GM10248 (cell line): Measurements from ENCODE around the gene ADAMTS5.

ENCODE experiments used
- CTCF ChIA-PET: fragments of 300-600 bp; sonication (Branson Sonifier 250); formaldehyde crosslinking; extraction: SDS; loops from one replicate; lab custom pipeline; 2021; ENCODE audit warnings: antibody characterized with exemption; lab: Yijun Ruan, JAX
- POLR2A ChIA-PET: fragments of 350-650 bp; sonication (Branson Sonifier 250); formaldehyde crosslinking; extraction: SDS; loops from one replicate; lab custom pipeline; 2020; ENCODE audit warnings: antibody characterized with exemption; lab: Yijun Ruan, JAX
- DNase-seq: peaks from one replicate; pipeline ENCODE4 v3.0.0; 2012; ENCODE audit errors: extremely low spot score
- TF ChIP-seq, protein P1 (sequence below): IDR thresholded peaks from 2 replicates; pipeline ENCODE4 v1.5.1; 2012; ENCODE audit warnings: mild to moderate bottlenecking, low read depth; ENCODE audit errors: extremely low read depth, missing control alignments, control extremely low read depth

Gene ADAMTS5

DNA sequence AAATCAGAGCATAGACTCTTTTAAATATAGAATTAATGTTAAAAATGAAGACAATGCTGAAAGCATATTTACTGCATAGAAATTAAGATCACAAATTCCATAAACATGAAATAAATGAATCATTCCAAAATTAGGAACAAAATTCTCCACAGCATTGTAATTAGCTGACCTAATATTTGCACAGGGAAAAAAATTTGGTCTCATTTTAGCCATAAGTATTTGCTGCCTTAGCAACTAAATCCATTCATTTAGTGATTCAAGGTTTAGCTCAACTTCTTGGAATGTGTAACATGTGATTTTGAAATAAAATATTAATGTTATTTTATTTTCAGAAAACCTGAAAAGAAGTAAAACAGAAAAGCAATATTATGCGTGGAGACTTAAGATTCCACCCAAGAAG, 25.5 kb downstream of the ADAMTS5 start:
- TF ChIP-seq, protein P1, sequence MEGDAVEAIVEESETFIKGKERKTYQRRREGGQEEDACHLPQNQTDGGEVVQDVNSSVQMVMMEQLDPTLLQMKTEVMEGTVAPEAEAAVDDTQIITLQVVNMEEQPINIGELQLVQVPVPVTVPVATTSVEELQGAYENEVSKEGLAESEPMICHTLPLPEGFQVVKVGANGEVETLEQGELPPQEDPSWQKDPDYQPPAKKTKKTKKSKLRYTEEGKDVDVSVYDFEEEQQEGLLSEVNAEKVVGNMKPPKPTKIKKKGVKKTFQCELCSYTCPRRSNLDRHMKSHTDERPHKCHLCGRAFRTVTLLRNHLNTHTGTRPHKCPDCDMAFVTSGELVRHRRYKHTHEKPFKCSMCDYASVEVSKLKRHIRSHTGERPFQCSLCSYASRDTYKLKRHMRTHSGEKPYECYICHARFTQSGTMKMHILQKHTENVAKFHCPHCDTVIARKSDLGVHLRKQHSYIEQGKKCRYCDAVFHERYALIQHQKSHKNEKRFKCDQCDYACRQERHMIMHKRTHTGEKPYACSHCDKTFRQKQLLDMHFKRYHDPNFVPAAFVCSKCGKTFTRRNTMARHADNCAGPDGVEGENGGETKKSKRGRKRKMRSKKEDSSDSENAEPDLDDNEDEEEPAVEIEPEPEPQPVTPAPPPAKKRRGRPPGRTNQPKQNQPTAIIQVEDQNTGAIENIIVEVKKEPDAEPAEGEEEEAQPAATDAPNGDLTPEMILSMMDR, result no peak
- DNase-seq, result no peak
- ChIA-PET CTCF (interaction anchor here (0.9 to 1.6 kb wide), 4 partner anchors 9 to 81 kb away, joined by 3 to 5 read pairs (median 4); no protein-coding TSS in a partner anchor), POLR2A (no interaction called here)

GRCh38 chr21:26939601-26940111, 27.2 kb downstream of the ADAMTS5 start:
- TF ChIP-seq, protein P1, result no peak
- POLR2A ChIA-PET, result no interaction called here
- no peak for DNase-seq
- CTCF ChIA-PET, result interaction anchor here (0.7 kb wide), 1 partner anchor 9 kb away, joined by 3 read pairs; no protein-coding TSS in a partner anchor

DNA sequence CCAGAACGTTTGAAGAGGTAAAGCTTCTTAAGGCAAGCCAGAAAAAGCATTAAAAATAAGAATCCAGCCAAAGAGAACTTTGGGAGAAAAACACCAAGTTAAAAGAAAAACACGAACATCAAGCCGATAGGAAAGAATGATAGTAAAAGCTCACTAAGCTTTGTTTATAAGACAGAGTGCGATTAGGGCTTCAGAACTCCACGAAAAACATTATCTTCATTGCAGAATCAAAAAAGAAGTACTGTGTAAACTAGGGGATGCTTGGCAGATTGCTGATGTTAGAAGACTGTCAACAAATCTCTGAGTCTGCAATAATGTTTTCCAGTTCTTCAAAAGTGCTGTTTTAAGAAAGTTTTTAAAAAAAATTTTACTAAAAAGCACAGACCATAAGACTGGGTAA, 30.2 kb downstream of the ADAMTS5 start:
- ChIA-PET CTCF (interaction anchor here (1.6 to 1.7 kb wide), 2 partner anchors 12 to 21 kb away, joined by 4 to 5 read pairs; no protein-coding TSS in a partner anchor), POLR2A (no interaction called here)
- TF ChIP-seq, protein P1, result no peak
- no peak for DNase-seq

DNA sequence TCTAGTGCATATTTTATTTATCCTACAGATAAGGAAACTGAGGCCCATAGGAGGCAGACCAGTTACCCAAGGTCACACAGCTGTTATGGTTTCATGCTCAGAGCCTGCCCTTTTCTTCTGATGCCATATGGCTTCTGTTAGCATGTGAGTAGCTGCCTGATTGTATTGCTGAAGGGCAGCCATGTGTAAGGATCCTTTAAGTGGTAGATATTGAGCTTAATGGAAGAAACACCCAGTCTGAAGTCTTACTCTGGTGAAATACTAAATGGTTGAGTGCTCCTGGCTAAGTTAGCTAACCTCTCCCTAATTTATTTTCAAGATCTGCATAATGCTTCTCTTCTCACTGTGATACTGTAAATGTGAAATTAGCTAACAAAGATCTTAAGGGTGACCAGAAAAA, 30.9 kb downstream of the ADAMTS5 start:
- ChIA-PET CTCF (interaction anchor here (0.8 to 1.6 kb wide), 2 partner anchors 17 to 20 kb away, joined by 3 to 4 read pairs; no protein-coding TSS in a partner anchor), POLR2A (no interaction called here)
- DNase-seq, result no peak
- TF ChIP-seq, protein P1, result no peak

DNA sequence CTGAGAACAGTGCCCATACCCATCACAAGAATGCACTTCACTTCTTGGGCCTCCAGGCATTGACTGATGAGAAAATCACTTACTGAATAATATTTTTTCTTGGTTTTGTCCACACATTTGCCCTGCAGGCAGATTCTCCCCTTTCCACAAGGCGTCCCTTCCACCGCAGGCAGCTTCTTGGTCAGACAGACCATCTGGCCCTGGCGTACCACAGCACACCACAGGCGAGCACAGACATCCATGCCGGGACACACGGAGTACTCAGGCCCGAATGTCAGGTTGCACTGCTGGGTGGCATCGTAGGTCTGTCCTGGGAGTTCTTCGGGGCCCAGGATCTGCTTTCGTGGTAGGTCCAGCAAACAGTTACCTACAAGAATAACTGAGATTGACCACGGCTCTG, 32.5 kb downstream of the ADAMTS5 start:
- DNase-seq, result no peak
- POLR2A ChIA-PET, result no interaction called here
- CTCF ChIA-PET, result no interaction called here

DNA sequence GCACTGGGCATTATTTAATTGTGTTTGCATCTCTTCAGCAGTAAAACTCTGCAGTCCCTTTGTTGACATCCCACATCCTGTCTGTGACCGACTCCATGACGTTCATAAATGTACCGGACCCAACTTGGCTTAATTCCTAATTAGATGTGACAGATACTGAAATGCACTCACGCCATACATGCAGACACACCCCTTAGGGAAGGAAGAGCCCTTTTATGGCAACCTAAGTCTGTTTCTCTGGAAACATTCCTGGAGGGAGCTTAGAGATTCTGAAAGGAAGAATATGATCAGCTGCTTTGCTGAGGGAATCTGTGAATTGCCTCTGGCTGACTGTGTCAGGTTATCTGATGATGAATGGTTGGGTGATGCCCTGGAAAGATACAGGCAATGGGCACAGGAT, 33.4 kb downstream of the ADAMTS5 start:
- ChIA-PET CTCF (no interaction called here), POLR2A (no interaction called here)
- TF ChIP-seq, protein P1, result no peak
- no peak for DNase-seq

More for the DNA sequence above, 32.5 kb downstream of the ADAMTS5 start:
- TF ChIP-seq, protein P1, result no peak
